IPS DF 6.9 (cell line): ENCODE results near the gene ZIC5.

Experiments used
- DNase-seq: peaks from one replicate; pipeline ENCODE4 v3.0.0-alpha.2; 2013; ENCODE audit warnings: low read depth, low spot score
- H3K27ac ChIP-seq: one replicate; pipeline ENCODE4 v1.5.1; 2013; ENCODE audit warnings: low read length, control low read depth
- H3K27me3 ChIP-seq: 2 replicates; pipeline ENCODE4 v1.6.1; 2013; ENCODE audit warnings: mild to moderate bottlenecking, low read length; ENCODE audit not compliant: control insufficient read depth, insufficient read depth
- H3K36me3 ChIP-seq: 2 replicates; pipeline ENCODE4 v1.6.1; 2013; ENCODE audit warnings: low read length; ENCODE audit not compliant: control insufficient read depth, insufficient read depth
- H3K4me1 ChIP-seq: 2 replicates; pipeline ENCODE4 v1.6.1; 2013; ENCODE audit warnings: low read length; ENCODE audit not compliant: control insufficient read depth, insufficient read depth
- H3K4me3 ChIP-seq: 2 replicates; pipeline ENCODE4 v1.5.1; 2013; ENCODE audit warnings: mild to moderate bottlenecking, low read length
- H3K9me3 ChIP-seq: 2 replicates; pipeline ENCODE4 v1.6.1; 2013; ENCODE audit warnings: low read length, inconsistent platforms; ENCODE audit not compliant: control insufficient read depth, insufficient read depth
- WGBS: extraction: QIAGEN DNeasy Blood & Tissue Kit; methylation state at CpG from one replicate; pipeline ENCODE4 v1.1.7; 2013; ENCODE audit warnings: mixed read lengths, missing lambda C conversion rate; ENCODE audit not compliant: insufficient read length, insufficient coverage; 5-methylcytosine and 5-hydroxymethylcytosine counted together

Gene ZIC5

DNA sequence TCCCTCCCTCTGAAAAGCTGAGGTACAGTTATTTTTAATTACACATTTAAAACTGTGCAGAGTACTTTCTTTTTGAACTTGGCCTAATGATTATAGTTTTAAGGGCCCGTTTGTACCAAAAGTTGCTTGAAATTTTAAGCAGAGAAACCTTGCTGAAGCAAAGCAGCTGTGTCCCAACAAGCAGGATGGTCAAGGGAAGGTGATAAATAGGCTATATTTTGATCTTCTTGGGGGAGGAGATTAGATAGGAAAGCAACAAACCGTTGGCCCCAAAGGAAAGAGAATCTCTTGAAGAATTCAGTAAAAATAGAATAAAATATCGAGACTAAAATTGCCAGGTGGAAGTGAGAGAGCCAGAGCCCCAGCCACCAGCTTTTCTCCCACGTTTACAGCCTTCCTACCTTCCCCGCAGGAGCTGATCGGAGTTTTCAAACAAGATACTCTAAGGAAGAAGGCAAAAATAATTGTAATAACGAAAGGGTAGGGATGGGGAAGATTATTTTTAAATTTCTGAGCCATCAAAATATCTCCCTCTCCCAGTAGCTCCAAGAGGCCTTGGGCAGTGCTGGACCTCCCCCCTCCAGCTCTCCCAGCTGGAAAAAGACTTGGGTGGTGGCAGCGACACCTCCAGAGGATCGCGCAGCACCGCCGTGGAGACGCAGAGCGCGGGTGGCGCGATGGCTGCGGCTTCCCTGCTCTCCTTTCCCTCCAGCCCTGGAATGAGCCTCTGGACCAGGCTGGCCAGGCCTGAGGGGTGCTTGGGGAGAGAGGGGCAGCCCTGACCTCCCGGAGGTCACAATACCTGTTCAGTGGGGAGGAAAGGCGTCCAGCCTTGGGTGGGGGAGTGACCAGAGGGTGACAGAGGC, 15.8 kb upstream of the ZIC5 start:
- no peaks in the 10 kb centered on the region for H3K9me3 ChIP-seq
- peaks cover 7% of the 10 kb centered on the region; the same call in 1 of the 2 replicates for H3K4me1 ChIP-seq
- no peak for DNase-seq
- peaks cover 13% of the 10 kb centered on the region; the same call in 1 of the 2 replicates for H3K27me3 ChIP-seq
- peaks cover 12% of the 10 kb centered on the region for H3K36me3 ChIP-seq
- H3K4me3 ChIP-seq: peak overlapping the region; percentile 12; the same call in 1 of the 2 replicates
- WGBS: no CpG with 5 or more reads among the region's 20 CpGs
- no peak overlapping the region for H3K27ac ChIP-seq

GRCh38 chr13:99986741-99987140, 15.2 kb upstream of the ZIC5 start:
- peaks cover 7% of the 10 kb centered on the region; the same call in 1 of the 2 replicates for H3K4me1 ChIP-seq
- no peak overlapping the region for H3K27ac ChIP-seq
- peaks cover 11% of the 10 kb centered on the region; the same call in 1 of the 2 replicates for H3K27me3 ChIP-seq
- H3K36me3 ChIP-seq: peaks cover 12% of the 10 kb centered on the region
- no peak overlapping the region for H3K4me3 ChIP-seq
- WGBS: no CpG with 5 or more reads among the region's 8 CpGs
- no peaks in the 10 kb centered on the region for H3K9me3 ChIP-seq
- no peak for DNase-seq

GRCh38 chr13:99985886-99986527, 14.4 kb upstream of the ZIC5 start:
- H3K9me3 ChIP-seq: no peaks in the 10 kb centered on the region
- H3K27ac ChIP-seq: no peak overlapping the region
- no peak for DNase-seq
- peaks cover 11% of the 10 kb centered on the region; the same call in 1 of the 2 replicates for H3K27me3 ChIP-seq
- WGBS: no CpG with 5 or more reads among the region's 15 CpGs
- H3K4me3 ChIP-seq: peak overlapping the region; percentile 3; the same call in 1 of the 2 replicates
- H3K36me3 ChIP-seq: peaks cover 12% of the 10 kb centered on the region
- H3K4me1 ChIP-seq: peaks cover 7% of the 10 kb centered on the region; the same call in 1 of the 2 replicates

DNA sequence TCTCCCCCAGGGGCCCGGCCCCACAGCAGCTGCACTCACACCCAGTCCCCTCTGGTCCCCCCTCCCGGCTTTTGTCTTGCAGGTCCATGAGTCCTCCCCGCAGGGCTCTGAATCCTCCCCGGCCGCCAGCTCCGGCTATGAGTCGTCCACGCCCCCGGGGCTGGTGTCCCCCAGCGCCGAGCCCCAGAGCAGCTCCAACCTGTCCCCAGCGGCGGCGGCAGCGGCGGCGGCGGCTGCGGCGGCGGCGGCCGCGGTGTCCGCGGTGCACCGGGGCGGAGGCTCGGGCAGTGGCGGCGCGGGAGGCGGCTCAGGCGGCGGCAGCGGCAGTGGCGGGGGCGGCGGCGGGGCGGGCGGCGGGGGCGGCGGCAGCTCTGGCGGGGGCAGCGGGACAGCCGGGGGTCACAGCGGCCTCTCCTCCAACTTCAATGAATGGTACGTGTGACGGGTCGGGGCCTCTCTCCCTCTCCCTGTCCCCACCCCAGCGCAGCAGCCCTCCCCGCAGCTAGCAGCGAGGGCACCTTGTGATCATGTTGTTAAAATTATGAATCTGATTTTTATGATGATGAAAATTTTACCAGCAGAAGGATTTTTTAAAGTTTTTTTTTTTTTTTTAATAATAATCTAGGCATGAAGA, 13.8 kb upstream of the ZIC5 start:
- WGBS: no CpG with 5 or more reads among the region's 55 CpGs
- H3K4me3 ChIP-seq: peak overlapping the region; percentile 82; the same call in 1 of the 2 replicates
- no peak overlapping the region for H3K27ac ChIP-seq
- peaks cover 4% of the 10 kb centered on the region; the same call in 1 of the 2 replicates for H3K4me1 ChIP-seq
- H3K27me3 ChIP-seq: peaks cover 11% of the 10 kb centered on the region; the same call in 1 of the 2 replicates
- DNase-seq: no peak
- peaks cover 12% of the 10 kb centered on the region for H3K36me3 ChIP-seq
- no peaks in the 10 kb centered on the region for H3K9me3 ChIP-seq

- Histone ChIP-seq H3K27ac (no peak overlapping the region), H3K27me3 (peaks cover 8% of the 10 kb centered on the region; the same call in 1 of the 2 replicates), H3K4me1 (peaks cover 3% of the 10 kb centered on the region; the same call in 1 of the 2 replicates), H3K36me3 (peaks cover 12% of the 10 kb centered on the region), H3K4me3 (peak overlapping the region; percentile 82; the same call in 1 of the 2 replicates), H3K9me3 (no peaks in the 10 kb centered on the region)
- no CpG with 5 or more reads among the region's 44 CpGs for WGBS
- no peak for DNase-seq
Measured at GRCh38 chr13:99984461-99985240, 13.1 kb upstream of the ZIC5 start.

DNA sequence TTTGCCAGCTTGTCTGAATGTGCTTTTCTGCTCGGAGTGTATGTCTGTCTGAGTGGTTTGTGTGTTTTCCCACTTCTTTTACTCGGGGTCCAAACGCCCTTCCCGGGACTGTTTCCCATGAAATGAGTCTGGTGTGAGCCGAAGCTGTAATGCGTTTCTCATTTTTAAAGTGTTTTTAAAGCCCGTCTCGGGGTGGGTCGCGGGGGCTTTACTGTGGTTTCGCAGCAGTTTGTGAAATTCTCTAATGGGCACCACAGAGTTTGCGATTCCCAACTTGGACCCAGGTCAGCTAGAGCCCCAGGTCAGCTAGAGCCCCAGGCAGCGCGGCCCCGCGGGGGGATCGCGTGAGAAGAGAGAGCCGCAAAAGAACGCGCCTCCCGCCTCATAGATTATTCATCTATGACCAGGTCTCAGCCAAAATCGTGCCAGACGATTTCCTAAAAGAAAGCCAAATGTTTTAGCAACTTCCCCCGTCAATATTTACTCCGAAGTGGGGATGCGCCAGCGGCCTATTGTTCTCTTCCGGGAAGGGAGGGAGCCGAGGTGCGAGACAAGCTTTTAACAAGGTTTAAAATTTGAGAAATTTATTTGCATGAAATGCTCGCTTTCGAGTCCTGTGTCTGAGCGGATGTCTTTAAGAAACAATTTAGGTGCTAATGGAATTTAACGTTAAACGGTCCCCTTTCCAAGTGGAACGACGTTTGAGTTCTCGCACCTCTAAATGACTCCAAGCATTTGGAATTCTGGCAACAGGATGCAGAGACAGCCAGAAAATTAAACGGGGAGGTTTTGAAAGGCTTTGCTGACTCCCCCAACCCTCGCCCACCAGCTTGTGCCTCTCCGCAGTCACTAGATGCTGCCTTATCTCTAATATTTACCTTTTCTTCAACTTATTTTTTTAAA, 12.2 kb upstream of the ZIC5 start:
- Histone ChIP-seq H3K4me3 (peak overlapping the region; percentile 82; the same call in 1 of the 2 replicates), H3K27ac (no peak overlapping the region), H3K4me1 (peaks cover 3% of the 10 kb centered on the region; the same call in 1 of the 2 replicates), H3K9me3 (no peaks in the 10 kb centered on the region), H3K27me3 (0 out of 2 replicates have a peak, but pooled peaks cover 2% of the 10 kb centered on the region), H3K36me3 (peaks cover 12% of the 10 kb centered on the region)
- DNase-seq: no peak
- WGBS: no CpG with 5 or more reads among the region's 42 CpGs

GRCh38 chr13:99982731-99983498, 11.3 kb upstream of the ZIC5 start:
- Histone ChIP-seq H3K27me3 (no peaks in the 10 kb centered on the region), H3K27ac (no peak overlapping the region), H3K4me1 (peaks cover 3% of the 10 kb centered on the region; the same call in 1 of the 2 replicates), H3K4me3 (peak overlapping the region; percentile 82), H3K36me3 (peaks cover 12% of the 10 kb centered on the region), H3K9me3 (no peaks in the 10 kb centered on the region)
- no CpG with 5 or more reads among the region's 48 CpGs for WGBS
- no peak for DNase-seq

GRCh38 chr13:99982036-99982730, 10.6 kb upstream of the ZIC5 start:
- Histone ChIP-seq H3K9me3 (no peaks in the 10 kb centered on the region), H3K27ac (no peak overlapping the region), H3K4me1 (peaks cover 3% of the 10 kb centered on the region; the same call in 1 of the 2 replicates), H3K27me3 (no peaks in the 10 kb centered on the region; the same call in 1 of the 2 replicates), H3K4me3 (peak overlapping the region; percentile 82), H3K36me3 (peaks cover 12% of the 10 kb centered on the region)
- no peak for DNase-seq
- no CpG with 5 or more reads among the region's 98 CpGs for WGBS
